HG03108 (cell line): ENCODE results near the gene EZR.

Experiments
- ATAC-seq: cut with Tn5 transposase; IDR thresholded peaks from one replicate; pipeline ENCODE4 v1.9.1; 2021; ENCODE audit warnings: moderate library complexity; ENCODE audit not compliant: unreplicated experiment

EZR gene

DNA sequence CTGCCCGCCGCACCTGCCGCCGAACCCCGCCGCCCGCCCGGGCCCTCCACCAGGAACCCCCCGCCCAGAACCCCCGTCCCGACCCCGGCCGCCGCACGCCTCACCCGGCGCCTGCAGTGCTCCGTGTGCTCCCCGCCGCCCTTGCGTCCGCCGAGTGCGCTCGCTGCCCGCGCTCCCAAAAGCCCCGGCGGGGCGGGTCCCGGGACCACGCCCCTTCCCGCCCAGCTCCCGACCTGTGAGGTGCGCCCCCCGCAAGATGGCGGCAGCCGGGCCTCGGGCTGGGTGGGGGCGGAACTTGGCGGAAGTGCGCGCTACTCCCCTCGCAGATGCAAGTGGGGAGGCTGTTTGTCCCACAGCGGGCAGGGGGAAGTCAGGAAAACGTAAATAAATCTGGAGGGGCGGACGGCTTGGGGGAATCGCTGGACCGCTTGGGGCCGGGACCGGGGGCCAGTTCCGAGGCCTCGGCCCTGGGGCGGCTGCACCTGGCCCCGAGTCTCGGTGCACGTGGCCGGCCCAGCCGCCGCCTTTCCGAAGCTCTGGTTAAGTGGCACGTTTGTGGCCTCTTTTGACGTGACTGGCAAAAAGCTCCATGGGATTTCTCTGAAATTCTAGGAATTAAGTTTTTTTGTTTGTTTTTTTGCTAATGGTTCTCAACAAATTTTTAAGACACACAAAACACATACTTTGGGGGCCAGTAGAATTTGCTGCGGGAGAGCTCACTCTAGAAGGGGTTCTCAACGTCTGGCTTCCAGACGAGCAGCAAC lies at the start of gene EZR:
TSS of gene EZR (minus strand) at position 156 of the 764 bp plus-strand sequence. CDS start 1,275 bp downstream, outside the sequence.
- peak; percentile 36 for ATAC-seq

DNA sequence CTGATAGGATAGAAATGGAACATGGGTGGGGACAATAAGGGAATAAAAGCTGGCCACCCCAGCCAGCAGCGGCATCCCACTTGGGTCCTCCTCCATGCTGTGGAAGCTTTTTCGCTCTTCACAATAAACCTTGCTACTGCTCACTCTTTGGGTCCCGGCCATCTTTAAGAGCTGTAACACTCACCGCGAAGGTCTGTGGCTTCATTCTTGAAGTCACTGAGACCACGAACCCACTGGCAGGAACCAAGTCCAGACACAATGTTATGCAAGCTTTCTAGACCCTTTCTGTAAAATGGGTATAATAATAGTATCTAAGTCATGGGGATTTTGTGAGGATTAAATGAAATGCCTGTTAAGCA lies 48.9 kb upstream of the EZR start:
- no peak for ATAC-seq

- no peak for ATAC-seq
These were observed 48.4 kb upstream of the EZR start for GRCh38 chr6:158867381-158868121.

DNA sequence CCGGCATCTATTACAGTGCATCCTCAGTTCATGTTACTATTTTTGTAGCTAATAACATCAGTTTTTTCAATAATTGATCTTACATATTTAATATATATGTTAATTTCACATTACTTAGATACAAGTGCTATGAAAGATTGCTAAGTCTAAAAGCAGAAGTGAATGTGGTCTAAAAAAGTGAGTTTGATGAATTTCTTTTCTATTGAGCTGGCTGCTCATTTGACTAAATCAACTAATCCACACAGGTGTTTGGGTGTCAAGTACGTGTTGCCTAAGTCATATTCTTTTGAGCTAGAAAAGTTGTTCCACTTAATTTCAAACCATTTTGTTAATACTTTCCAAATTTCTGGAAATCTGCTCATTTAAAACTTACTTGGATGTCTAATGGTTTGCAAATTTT lies 46.6 kb upstream of the EZR start:
- no peak for ATAC-seq

DNA sequence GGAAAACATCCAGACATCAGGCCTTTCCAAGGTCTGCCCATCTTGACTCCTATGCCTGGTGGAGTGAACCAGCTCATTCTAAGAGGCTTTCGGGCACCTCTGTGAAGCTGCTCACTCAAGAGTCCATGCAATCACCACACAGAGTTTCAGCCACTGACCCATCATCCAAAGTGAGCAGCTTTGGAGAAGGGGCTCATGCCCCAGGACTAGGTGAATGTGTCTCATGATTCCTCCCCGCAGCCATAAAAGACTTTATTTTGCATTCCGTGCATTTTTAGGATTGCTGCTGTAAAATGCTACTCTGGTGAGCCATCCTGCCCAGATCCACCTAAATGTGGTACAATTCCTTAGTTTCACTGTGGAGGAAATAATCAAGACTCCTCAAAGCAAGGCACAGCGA lies 44.5 kb upstream of the EZR start:
- no peak for ATAC-seq

DNA sequence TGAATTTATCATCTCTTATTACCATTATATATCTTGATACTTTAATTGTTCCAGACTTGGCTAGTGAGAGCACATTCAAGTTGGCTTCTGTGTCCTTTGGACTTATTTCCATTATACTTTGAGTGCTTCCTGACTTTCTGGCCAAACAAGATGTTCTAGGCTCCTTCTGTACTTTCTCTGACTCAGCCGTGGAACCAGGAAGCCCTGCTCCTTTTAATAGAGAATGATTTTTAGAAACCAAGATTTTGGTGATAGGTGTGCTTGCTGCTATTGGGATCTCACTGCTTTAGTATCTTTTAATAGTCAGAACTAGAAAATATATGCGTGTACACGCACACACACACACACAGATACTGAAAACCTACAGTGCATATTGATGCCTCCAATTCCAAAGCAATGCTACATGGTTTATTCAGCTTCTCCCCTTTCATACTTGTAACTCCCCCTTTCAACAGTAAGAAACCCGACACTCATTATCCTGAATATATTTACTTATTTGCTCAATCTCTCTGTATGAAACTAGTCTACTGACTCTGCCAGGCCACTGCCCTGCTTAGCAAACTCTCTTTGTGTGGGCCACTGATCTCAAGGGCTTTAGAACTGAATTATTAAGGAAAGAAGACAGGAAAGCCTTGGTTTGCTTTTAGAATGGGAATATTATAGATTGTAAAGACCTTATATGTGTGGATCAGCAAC lies 42.7 kb upstream of the EZR start:
- no peak for ATAC-seq

GRCh38 chr6:158860279-158860865 lies 41.2 kb upstream of the EZR start:
- ATAC-seq, result no peak

DNA sequence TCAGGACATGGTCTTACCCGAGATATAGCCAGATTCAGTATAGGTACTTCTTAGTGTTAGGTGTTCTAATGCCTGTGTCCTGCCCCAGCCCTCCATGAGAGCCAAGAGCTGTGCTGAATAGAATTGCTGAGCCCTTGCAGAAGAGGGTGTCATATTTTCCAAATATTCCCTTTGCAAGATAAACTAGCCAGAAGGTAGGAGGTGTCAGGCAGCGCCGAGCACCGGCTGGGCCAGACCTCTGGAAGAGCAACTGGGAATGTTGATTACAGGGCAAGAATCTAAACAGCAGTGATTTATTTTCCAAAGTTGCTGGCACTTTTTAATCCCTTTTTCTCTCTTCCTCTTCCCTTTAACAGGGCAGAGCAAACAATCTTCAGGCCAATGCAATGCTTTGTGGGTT lies 37.1 kb upstream of the EZR start:
- no peak for ATAC-seq

DNA sequence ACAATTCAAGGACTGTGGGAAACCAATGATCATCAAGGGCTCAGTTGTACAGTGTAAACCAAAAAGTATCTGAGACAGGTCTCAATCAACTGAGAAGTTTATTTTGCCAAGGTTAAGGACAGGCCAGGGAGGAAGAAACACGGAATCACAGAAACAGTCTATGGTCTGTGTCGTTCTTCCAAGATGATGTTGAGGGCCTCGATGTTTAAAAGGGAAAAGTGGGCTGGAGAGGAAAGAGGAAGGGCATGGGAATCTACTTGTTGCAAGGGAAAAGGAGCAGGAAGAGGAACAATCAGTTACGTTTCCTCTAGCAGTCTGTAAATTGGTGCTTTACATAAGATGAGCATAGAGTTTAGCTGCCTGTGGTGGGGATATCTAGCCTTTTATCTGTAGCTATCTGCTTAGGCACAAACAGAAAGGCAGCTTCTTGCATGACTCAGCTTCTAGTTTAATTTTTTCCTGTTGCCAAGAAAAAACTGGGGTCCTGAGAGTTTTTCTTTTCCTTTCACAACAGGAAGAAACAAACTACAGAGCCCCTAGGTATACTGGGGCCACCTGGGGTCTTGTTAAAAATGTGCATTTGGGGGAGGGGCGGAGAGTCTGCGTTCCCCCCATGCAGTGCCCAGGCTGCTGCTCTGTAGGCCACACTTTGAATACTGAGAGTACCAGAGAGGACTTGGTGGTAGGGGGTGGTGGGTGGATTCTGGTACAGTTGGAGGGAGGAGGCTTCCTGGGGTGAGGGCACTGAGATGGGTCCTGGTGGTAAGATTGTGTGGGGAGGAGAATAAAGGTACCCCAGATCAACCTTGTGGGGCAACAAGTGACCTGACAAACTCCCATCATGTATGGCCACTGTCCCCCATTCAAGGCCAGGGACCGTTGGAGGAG lies 35.3 kb upstream of the EZR start:
- ATAC-seq, result no peak

DNA sequence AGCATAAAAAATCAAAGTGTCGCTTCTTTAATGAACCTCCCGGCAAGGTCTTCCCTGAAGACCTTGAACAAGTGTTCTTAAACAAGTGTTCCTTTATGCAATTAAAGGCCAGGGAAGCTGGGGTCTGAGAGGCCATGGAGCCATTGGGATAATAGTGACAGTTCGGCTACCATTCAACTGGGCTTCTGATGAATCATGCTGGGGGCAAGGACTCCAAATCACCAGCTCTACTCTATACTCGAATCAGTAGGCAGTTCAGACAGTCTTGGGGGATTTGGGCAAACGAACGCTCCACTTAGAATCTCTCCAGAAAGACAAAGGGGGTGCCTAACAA lies 34.7 kb upstream of the EZR start:
- no peak for ATAC-seq

DNA sequence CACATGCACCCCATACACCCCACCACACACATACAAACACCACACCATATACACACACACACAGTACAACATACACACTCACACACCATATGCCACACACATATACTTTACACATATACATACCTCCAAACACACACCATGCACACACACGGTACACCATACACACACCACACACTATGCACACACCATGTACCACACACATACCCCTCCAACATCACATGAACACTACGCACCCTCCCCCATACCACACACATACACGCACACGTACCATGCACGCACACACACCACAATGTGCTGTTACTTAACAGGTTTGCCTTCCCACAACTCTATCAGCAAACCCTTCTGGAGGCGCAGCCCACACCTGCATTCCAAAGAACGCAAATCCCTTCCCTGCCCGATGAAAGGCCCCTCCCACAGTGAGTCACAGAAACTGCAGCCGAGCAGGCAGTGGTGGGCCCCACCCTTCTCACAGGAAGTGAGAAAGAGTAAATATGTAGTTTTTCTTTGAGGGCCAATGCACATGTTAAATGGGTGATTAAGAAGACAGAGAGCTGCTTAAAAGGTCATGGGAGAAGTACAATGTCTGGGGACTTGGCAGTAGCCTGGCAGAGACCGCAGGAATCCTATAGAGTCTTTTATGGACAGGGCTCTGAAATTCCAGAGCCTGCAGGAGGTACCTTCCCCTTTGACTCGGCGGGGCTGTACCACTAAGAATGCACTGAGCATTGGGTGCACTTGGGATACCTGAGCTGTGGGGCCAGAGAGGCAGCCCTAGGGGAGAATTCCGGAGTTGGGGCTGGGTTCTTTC lies 34.1 kb upstream of the EZR start:
- ATAC-seq, result peak; percentile 91

DNA sequence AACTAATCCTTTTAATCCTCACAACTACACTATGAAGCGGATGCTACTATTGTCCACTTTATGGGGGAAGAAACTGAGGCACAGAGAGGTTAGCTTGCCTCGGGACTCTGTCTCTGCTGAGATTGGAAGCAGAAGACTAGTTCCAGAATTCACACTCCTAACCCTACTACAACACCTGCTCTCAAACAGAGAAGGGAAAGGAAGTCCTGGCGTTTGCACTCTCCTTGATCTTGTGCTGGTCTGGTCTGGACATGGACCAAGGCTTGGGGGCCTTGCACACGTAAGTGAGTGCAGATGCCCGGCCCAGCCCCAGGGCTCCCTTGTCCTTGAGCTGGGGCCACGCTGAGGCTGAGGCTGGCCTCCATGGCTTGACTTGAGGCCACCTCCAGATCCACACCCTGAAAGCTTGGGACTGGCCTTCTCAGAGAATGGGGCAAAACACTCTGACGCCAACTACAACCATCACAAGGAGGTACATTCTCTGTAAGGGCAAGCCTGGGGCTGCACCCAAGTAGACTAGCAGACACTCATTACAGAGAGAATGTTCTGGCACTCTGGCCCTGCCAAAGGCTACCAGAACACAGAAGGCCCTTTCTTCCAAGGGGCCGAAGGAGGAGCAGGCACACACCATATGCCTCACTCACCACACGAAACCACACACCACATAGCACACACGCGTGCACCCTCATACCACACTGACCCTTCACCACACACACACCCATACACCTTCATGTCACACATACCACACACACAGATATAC lies 33.3 kb upstream of the EZR start:
- ATAC-seq, result no peak

DNA sequence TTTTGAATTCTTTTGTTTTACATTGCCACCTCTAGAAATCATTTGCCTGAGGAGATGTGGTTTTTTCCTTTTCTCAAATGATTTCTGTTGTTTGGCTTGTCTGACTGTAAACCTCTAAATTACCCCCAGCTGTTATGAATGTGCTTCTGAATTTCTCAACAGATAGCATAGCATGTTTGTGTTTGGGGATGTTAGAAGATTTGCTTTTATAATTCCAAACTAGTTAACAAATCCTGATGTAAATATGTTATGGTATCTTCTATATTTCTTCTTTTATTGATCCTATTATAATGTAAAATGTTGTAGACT lies 31.6 kb upstream of the EZR start:
- no peak for ATAC-seq

DNA sequence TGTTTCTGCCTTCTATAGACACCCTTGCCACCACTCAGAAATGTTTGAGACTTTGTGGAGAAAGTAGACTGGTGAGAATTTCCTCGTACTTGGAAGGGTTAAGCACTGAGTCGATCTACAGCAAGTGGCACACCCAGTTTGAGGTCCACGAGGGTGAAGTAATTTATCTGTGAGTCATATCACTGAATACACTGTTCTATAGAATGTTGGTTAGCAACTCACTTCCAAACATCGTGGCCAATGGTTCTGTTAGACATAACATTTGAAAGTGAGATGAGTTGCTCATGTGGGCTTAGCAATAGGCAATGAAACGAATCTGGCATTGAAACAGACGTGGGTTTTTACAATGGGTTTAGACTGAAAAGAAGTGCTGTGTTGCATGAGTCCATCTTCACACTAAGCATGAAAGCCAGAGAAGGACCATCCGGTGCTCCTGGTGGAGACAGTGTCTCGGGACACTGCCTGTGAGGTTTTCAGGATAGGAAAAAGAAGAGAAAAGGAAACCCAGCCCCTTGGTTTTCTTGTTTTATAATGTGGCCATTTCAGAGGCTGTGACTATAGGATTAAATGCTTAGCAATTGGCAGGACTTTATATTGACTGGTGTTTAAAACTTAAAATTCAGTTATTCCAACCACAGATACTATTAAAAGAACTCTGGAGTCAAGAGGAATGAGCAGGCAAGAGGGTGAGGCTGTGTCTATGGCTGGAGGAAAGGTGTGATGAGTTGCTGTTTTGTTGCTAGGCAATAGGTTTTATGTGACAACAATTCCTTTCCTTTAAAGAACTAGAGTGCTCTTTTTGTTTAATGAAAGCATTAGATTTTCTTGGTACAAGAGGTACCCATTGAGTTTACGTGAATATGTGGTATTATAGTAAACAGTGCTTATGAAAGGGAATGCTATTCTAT lies 31.0 kb upstream of the EZR start:
- ATAC-seq, result no peak

DNA sequence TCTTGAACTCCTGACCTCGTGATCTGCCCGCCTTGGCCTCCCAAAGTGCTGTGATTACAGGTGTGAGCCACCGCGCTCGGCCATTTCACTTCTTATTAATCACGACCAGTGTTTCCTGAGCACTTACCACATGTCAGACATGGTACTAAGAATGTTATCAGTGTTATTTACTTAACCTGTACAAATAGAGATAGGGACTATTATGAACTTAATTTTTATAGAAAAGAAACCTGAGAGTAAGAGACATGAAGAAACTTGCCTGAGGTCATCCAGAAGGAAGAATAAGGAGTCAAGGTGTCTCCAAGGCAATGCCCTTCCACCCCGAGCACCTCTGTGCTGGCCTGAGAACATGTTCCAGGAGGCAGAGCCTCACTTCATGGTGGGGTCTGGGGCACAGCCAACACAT lies 29.3 kb upstream of the EZR start:
- ATAC-seq, result no peak

DNA sequence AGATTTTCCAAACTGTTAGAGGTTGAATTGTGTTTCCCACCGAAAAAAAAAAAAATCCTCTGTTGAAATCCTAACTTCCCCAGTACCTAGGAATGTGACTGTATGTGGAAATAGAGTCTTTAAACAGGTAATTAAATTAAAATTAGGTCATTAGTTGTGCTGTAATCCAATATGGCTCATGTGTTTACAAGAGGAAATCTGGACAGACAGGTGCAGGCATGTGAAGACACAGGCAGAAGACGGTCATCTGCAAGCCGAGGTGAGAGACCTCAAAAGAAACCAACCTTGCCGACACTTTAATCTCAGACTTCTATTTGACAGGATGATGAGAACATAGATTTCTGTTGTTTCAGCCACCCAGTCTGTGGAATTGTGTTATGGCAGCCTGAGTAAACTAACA lies 28.6 kb upstream of the EZR start:
- ATAC-seq, result no peak

GRCh38 chr6:158847012-158847529 lies 27.9 kb upstream of the EZR start:
- ATAC-seq, result no peak
